HepG2 (cell line): ENCODE measurements around the gene FBXO4. TPM values are rescaled to one million over a fixed set of nuclear protein-coding genes. Genes with fewer than 3 reads are reported as not detected.

Experiments
- ARNT2 ChIP-seq: sonication (generic); formaldehyde crosslinking; IDR thresholded peaks from 2 replicates; pipeline ENCODE4 v1.8.0; 2022; ENCODE audit warnings: mild to moderate bottlenecking, low read depth, missing genetic modification reagents, moderate library complexity
- CREM ChIP-seq, 2 experiments: sonication (generic) in 1 of 2; formaldehyde crosslinking in 1 of 2; IDR thresholded peaks; 2 replicates each; pipeline versions ENCODE4 v1.4.0 to v1.6.1; 2016 to 2020; ENCODE audit warnings: antibody characterized with exemption in 1 of 2, mild to moderate bottlenecking in 1 of 2, missing genetic modification reagents in 1 of 2
- DMAP1 ChIP-seq: IDR thresholded peaks from 2 replicates; pipeline ENCODE4 v1.6.1; 2016
- GLMP ChIP-seq: sonication (generic); formaldehyde crosslinking; IDR thresholded peaks from 2 replicates; pipeline ENCODE4 v1.9.0; 2021; ENCODE audit warnings: missing genetic modification reagents, mild to moderate bottlenecking, borderline replicate concordance
- HNF4A ChIP-seq: sonication (generic); formaldehyde crosslinking; IDR thresholded peaks from 2 replicates; pipeline ENCODE4 v1.4.0; 2020; ENCODE audit warnings: missing genetic modification reagents
- KLF13 ChIP-seq: sonication (generic); formaldehyde crosslinking; IDR thresholded peaks from 2 replicates; pipeline ENCODE4 v1.4.0; 2020; ENCODE audit warnings: mild to moderate bottlenecking, missing genetic modification reagents
- NPAS2 ChIP-seq: sonication (generic); formaldehyde crosslinking; IDR thresholded peaks from 2 replicates; pipeline ENCODE4 v1.8.0; 2022; ENCODE audit warnings: mild to moderate bottlenecking, missing genetic modification reagents, borderline replicate concordance
- PAX8 ChIP-seq: sonication (generic); formaldehyde crosslinking; IDR thresholded peaks from 2 replicates; pipeline ENCODE4 v1.8.0; 2022; ENCODE audit warnings: mild to moderate bottlenecking, missing genetic modification reagents, borderline replicate concordance
- PBX2 ChIP-seq: IDR thresholded peaks from 2 replicates; pipeline ENCODE4 v1.6.1; 2016; ENCODE audit warnings: control low read depth
- PCBP1 ChIP-seq: fragments of 200-400 bp; formaldehyde crosslinking; IDR thresholded peaks from 2 replicates; pipeline ENCODE4 v1.6.1; 2017; ENCODE audit warnings: mild to moderate bottlenecking, low read depth, low read length, borderline replicate concordance
- RFX3 ChIP-seq: IDR thresholded peaks from 2 replicates; pipeline ENCODE4 v1.6.1; 2016; ENCODE audit warnings: missing biosample characterization, missing genetic modification reagents
- SIN3B ChIP-seq: fragments of 150-350 bp; IDR thresholded peaks from 2 replicates; pipeline ENCODE4 v1.6.1; 2014; ENCODE audit warnings: low read length
- SRF ChIP-seq: IDR thresholded peaks from 2 replicates; pipeline ENCODE4 v1.6.1; 2011; ENCODE audit warnings: mild to moderate bottlenecking, low read depth, low read length, moderate library complexity
- U2AF2 ChIP-seq: fragments of 200-400 bp; formaldehyde crosslinking; IDR thresholded peaks from 2 replicates; pipeline ENCODE4 v1.6.1; 2017; ENCODE audit warnings: low read depth, mild to moderate bottlenecking, low read length
- USF2 ChIP-seq, 2 experiments: sonication (generic) in 1 of 2; formaldehyde crosslinking in 1 of 2; IDR thresholded peaks; 2 replicates each; pipeline versions ENCODE4 v1.5.1 to v1.6.1; 2011 to 2020; ENCODE audit warnings: borderline replicate concordance in 1 of 2, low read depth in 1 of 2, low read length in 1 of 2, mild to moderate bottlenecking in 1 of 2, missing genetic modification reagents in 1 of 2, moderate library complexity in 1 of 2
- XBP1 ChIP-seq: sonication (generic); formaldehyde crosslinking; IDR thresholded peaks from 2 replicates; pipeline ENCODE4 v1.5.0; 2020; ENCODE audit warnings: missing genetic modification reagents
- ZBTB20 ChIP-seq: sonication (generic); formaldehyde crosslinking; IDR thresholded peaks from 2 replicates; pipeline ENCODE4 v1.8.1; 2023; ENCODE audit warnings: missing genetic modification reagents, low read depth, mild to moderate bottlenecking, borderline replicate concordance
- ZBTB21 ChIP-seq: sonication (generic); formaldehyde crosslinking; IDR thresholded peaks from 2 replicates; pipeline ENCODE4 v1.4.0; 2020; ENCODE audit warnings: missing genetic modification reagents
- ZBTB34 ChIP-seq: sonication (generic); formaldehyde crosslinking; IDR thresholded peaks from 2 replicates; pipeline ENCODE4 v1.8.0; 2022; ENCODE audit warnings: mild to moderate bottlenecking, missing genetic modification reagents
- ZFP82 ChIP-seq: sonication (generic); formaldehyde crosslinking; IDR thresholded peaks from 2 replicates; pipeline ENCODE4 v1.5.1; 2020; ENCODE audit warnings: mild to moderate bottlenecking, missing genetic modification reagents, borderline replicate concordance
- ZNF44 ChIP-seq: sonication (generic); formaldehyde crosslinking; IDR thresholded peaks from 2 replicates; pipeline ENCODE4 v1.5.1; 2020; ENCODE audit warnings: mild to moderate bottlenecking, missing genetic modification reagents
- ZNF567 ChIP-seq: sonication (generic); formaldehyde crosslinking; IDR thresholded peaks from 2 replicates; pipeline ENCODE4 v1.8.1; 2023; ENCODE audit warnings: mild to moderate bottlenecking, missing genetic modification reagents, borderline replicate concordance
- ZNF737 ChIP-seq: sonication (generic); formaldehyde crosslinking; IDR thresholded peaks from 2 replicates; pipeline ENCODE4 v1.5.0; 2020; ENCODE audit warnings: missing genetic modification reagents, mild to moderate bottlenecking, borderline replicate concordance
- ZNF891 ChIP-seq: sonication (generic); formaldehyde crosslinking; IDR thresholded peaks from 2 replicates; pipeline ENCODE4 v1.5.0; 2020; ENCODE audit warnings: mild to moderate bottlenecking, missing genetic modification reagents
- polyA plus RNA-seq, 8 experiments: library from polyadenylated mRNA; depleted of rRNA in 3 of 8; stranded (reverse) in 7 of 8; unstranded in 1 of 8; fragments of >200 nt; fragmentation: Illumina TruSeq in 4 of 8; extraction: Trizol in 4 of 8; gene quantifications; 2 replicates each; pipeline versions ENCODE4 v1.2.1 to v1.2.3, GENCODE V29; 2011 to 2016; ENCODE audit warnings: low read depth in 4 of 8, missing spikeins in 1 of 8, mixed read lengths in 1 of 8; ENCODE audit not compliant: insufficient read depth in 1 of 8
- total RNA-seq, 5 experiments: library from RNA; depleted of rRNA; stranded (reverse); fragments of >200 nt; fragmentation: Illumina TruSeq; extraction: Trizol; gene quantifications; 2 replicates each; pipeline ENCODE4 v1.2.3, GENCODE V29; 2016; ENCODE audit warnings: low read depth in 1 of 5

Gene FBXO4
- total and polyA plus RNA-seq, 2 of the 13 experiments (the other 11 are each of a cell fraction or from before 2014, with no cell fraction given): 5.2 to 16.4 TPM

GRCh38 chr5:41924872-41925554 lies at the start of gene FBXO4 (continued):
- no peak for TF ChIP-seq PCBP1
- 0 out of 2 replicates have a peak, but pooled peaks have one; percentile 60 for TF ChIP-seq ZNF567
- no peak for TF ChIP-seq ZNF737 (CRISPR knock-in tag)
- TF ChIP-seq PAX8 (CRISPR knock-in tag): no peak
- no peak for TF ChIP-seq U2AF2
- TF ChIP-seq XBP1: no peak
- TF ChIP-seq KLF13: no peak
- TF ChIP-seq SIN3B: no peak
- TF ChIP-seq PBX2 (CRISPR knock-in tag): no peak
- 0 out of 2 replicates have a peak, but pooled peaks have one; percentile 63 for TF ChIP-seq ZNF891 (CRISPR knock-in tag)
- TF ChIP-seq GLMP (CRISPR knock-in tag): no peak
- peak; percentile 82; the same call in 1 of the 2 replicates for TF ChIP-seq ZBTB34
- TF ChIP-seq HNF4A (CRISPR knock-in tag): no peak; the same call in 1 of the 2 replicates
- no peak; the same call in 1 of the 2 replicates for TF ChIP-seq ZNF44 (CRISPR knock-in tag)
- TF ChIP-seq ARNT2 (CRISPR knock-in tag): no peak
- no peak; the same call in 1 of the 2 replicates for TF ChIP-seq ZBTB21 (CRISPR knock-in tag)
- no peak for TF ChIP-seq USF2 (IDR thresholded peaks at IDR 0.05; ENCODE audit: low read depth, low read length)
- no peak for TF ChIP-seq USF2 (CRISPR knock-in tag; IDR thresholded peaks at IDR 0.05; ENCODE audit: borderline replicate concordance)
- TF ChIP-seq RFX3 (CRISPR knock-in tag): no peak
- peak; percentile 38; the same call in 1 of the 2 replicates for TF ChIP-seq ZBTB20 (CRISPR knock-in tag)
- TF ChIP-seq SRF: no peak
- peak; percentile 21; the same call in 1 of the 2 replicates for TF ChIP-seq CREM (IDR thresholded peaks at IDR 0.05)
- no peak for TF ChIP-seq CREM (CRISPR knock-in tag; IDR thresholded peaks at IDR 0.05)
- TF ChIP-seq NPAS2: no peak
- no peak for TF ChIP-seq ZFP82 (CRISPR knock-in tag)
- peak; percentile 82 for TF ChIP-seq DMAP1 (CRISPR knock-in tag)
